Measurements from ENCODE around the gene KCNJ13.
"Not testable (repeated sequence)": the region's sequence is repeated elsewhere in the genome, so short reads cannot be mapped to it uniquely, and the experiment has no call there.

The KCNJ13 gene

GRCh38 chr2:232767866-232768265 lies 8.5 kb downstream of the KCNJ13 start:
- DNase-seq (ENCODE audit: low read depth, low spot score) = no peak

- peak; percentile 18 for DNase-seq (ENCODE audit: low read depth, low spot score)
Observed at GRCh38 chr2:232761301-232761907, 15.0 kb downstream of the KCNJ13 start.

- no peak for DNase-seq (ENCODE audit: low read depth, low spot score)
Observed at GRCh38 chr2:232757905-232758304, 18.5 kb downstream of the KCNJ13 start.

- no peak for DNase-seq (ENCODE audit: low read depth, low spot score)
Observed at GRCh38 chr2:232750135-232750671, 26.2 kb downstream of the KCNJ13 start.

- no peak for DNase-seq (ENCODE audit: low read depth, low spot score)
Observed at GRCh38 chr2:232749331-232749730, 27.0 kb downstream of the KCNJ13 start.

GRCh38 chr2:232748038-232748437 lies 28.3 kb downstream of the KCNJ13 start:
- no peak for DNase-seq (ENCODE audit: low read depth, low spot score)

- no peak for DNase-seq (ENCODE audit: low read depth, low spot score)
Observed at GRCh38 chr2:232744963-232745362, 31.4 kb downstream of the KCNJ13 start.

- no peak for DNase-seq (ENCODE audit: low read depth, low spot score)
Observed at GRCh38 chr2:232741972-232742371, 34.4 kb downstream of the KCNJ13 start.

GRCh38 chr2:232741294-232741693 lies 35.1 kb downstream of the KCNJ13 start:
- no peak for DNase-seq (ENCODE audit: low read depth, low spot score)

GRCh38 chr2:232731470-232731869 lies 44.9 kb downstream of the KCNJ13 start:
- no peak for DNase-seq (ENCODE audit: low read depth, low spot score)

- no peak for DNase-seq (ENCODE audit: low read depth, low spot score)
Observed at GRCh38 chr2:232728785-232729184, 47.6 kb downstream of the KCNJ13 start.

GRCh38 chr2:232723027-232723426 lies 53.3 kb downstream of the KCNJ13 start:
- no peak for DNase-seq (ENCODE audit: low read depth, low spot score)

GRCh38 chr2:232721882-232722281 lies 54.5 kb downstream of the KCNJ13 start:
- no peak for DNase-seq (ENCODE audit: low read depth, low spot score)

GRCh38 chr2:232721261-232721660 lies 55.1 kb downstream of the KCNJ13 start:
- DNase-seq (ENCODE audit: low read depth, low spot score) = no peak

GRCh38 chr2:232720056-232720455 lies 56.3 kb downstream of the KCNJ13 start:
- DNase-seq (ENCODE audit: low read depth, low spot score) = not testable (repeated sequence)

Measured in smooth muscle cell of the brain vasculature (primary cell).